Measurements from ENCODE around the gene ADGRG6. TPM values are rescaled to one million over a fixed set of nuclear protein-coding genes. Genes with fewer than 3 reads are reported as not detected.

The ADGRG6 gene
- total RNA-seq, 2 donors from 2014 or later, result 0.18 to 0.25 TPM

DNA sequence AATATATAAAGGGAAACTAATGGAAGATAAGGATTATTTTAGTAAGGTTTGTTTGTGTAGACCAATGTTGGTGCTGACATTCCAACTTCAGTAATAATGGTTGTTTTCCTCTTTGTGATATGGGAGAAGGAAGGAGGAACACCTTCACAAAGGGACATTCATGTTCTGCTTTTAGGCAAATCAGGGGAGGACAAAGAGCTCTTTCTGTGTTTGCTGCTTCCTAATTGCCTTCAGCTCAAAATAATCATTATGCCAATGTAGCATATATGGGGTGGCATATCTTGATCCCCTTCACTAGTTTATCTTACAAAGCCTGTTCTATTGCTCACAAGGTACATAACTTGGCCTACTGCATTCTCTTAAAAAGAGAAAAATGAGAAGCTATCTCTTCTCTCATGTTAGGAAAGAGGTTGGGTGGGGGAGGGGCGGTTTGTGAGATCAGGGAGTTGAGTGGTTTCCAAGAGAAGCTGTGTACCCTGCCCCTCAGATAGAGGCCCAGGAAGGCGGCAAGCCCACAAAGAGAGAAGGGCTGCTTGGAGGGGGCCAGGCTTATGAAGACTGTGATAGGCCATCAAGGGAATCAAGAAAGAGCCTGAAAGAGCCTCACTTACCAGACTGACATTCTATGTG is 4.7 kb upstream of the ADGRG6 start:
- ATAC-seq, result no peak
- H3K4me3 Mint-ChIP-seq, result no peak overlapping the region

DNA sequence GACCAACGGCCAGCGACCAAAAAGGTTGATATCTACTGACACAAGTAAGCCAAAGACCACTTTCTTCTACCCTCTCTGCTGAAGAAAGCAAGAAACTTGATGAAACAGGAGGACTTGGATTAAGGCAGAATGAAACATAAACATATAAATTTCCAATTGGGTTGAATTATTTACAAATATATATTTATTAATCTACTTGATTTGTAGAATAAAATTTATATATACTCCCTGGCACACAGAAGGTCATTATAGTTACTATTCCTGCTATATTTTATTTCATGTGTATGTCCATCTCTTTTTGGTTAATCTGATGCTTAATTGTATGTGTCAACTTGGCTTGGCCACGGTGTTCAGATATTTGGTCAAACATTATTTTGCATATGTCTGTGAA is 4.2 kb upstream of the ADGRG6 start:
- H3K4me3 Mint-ChIP-seq, result no peak overlapping the region
- H3K9me3 ChIP-seq (ENCODE audit: control insufficient read depth, low read length, poor library complexity, severe bottlenecking), result no peaks in the 10 kb centered on the region
- no peaks in the 10 kb centered on the region for H3K36me3 Mint-ChIP-seq (ENCODE audit: low read depth)
- no peak overlapping the region for H3K27ac Mint-ChIP-seq
- DNase-seq (no peak), ATAC-seq (no peak)
- H3K27me3 Mint-ChIP-seq, result peaks cover 34% of the 10 kb centered on the region
- peaks cover 5% of the 10 kb centered on the region for H3K4me1 Mint-ChIP-seq

More for the DNA sequence above, 4.7 kb upstream of the ADGRG6 start:
- H3K9me3 ChIP-seq (ENCODE audit: control insufficient read depth, low read length, poor library complexity, severe bottlenecking), result no peaks in the 10 kb centered on the region
- peaks cover 5% of the 10 kb centered on the region for H3K4me1 Mint-ChIP-seq
- no peak overlapping the region for H3K27ac Mint-ChIP-seq
- no peak for DNase-seq
- peaks cover 29% of the 10 kb centered on the region for H3K27me3 Mint-ChIP-seq
- no peaks in the 10 kb centered on the region for H3K36me3 Mint-ChIP-seq (ENCODE audit: low read depth)

DNA sequence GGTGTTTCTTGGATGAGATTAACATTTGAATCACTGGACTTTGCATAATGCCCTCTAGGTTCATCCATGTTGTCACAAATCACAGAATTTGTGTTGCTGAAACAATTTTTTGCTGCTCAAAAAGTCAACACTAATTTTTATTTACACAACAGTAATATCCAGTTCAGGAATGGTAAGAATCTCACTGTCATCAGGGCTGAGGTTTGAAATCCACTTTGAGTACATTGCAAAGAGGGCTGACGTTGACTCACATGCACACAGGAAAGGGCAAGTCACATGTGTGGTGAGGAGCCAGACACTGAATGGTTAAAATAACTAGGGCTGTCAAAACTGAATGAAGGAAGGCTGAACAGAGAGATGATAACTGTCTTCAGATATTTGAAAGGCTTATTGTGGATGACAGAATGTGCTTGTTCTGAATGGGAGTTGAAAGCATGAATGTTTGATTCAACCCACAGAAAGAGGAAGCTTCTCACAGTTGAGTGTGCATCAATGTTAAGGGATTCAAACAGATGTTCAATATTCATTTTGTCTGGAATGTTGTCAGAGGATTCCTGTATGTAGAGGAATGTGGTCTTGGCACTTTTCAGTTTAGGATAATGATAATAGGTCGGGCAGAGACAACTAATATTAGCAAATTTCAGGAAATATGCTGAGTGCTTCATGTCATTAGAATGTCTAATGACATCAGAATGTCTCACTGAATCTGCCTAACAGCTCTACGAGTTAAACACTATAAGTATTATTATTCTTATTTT is 3.6 kb upstream of the ADGRG6 start:
- Mint-ChIP-seq H3K4me1 (peaks cover 7% of the 10 kb centered on the region), H3K4me3 (no peak overlapping the region), H3K36me3 (ENCODE audit: low read depth) (no peaks in the 10 kb centered on the region), H3K27ac (no peak overlapping the region), H3K27me3 (peaks cover 34% of the 10 kb centered on the region)
- no peak for ATAC-seq
- DNase-seq, result no peak
- H3K9me3 ChIP-seq (ENCODE audit: control insufficient read depth, low read length, poor library complexity, severe bottlenecking), result no peaks in the 10 kb centered on the region

DNA sequence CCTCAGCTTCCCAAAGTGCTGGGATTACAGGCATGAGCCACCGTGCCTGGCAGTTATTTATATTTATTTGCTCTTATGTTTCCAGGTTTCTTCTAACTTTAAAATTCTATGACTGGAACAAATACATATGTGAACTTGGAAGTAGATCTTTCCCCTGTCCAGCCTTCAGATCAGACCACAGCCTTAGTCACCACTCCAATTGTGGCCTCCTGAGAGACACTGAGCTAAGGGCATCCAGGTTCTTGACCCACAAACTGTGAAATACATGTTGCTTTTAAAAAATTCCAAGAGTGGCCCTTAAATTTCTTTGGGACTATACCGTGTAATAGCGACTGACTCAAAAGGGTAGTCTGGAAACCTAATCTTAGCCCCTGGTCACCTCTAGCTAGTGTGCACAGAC is 1.5 kb upstream of the ADGRG6 start:
- Mint-ChIP-seq H3K27me3 (peaks cover 29% of the 10 kb centered on the region), H3K36me3 (ENCODE audit: low read depth) (no peaks in the 10 kb centered on the region), H3K4me3 (no peak overlapping the region), H3K27ac (no peak overlapping the region), H3K4me1 (peaks cover 7% of the 10 kb centered on the region)
- DNase-seq (no peak), ATAC-seq (no peak)
- H3K9me3 ChIP-seq (ENCODE audit: control insufficient read depth, low read length, poor library complexity, severe bottlenecking), result no peaks in the 10 kb centered on the region

DNA sequence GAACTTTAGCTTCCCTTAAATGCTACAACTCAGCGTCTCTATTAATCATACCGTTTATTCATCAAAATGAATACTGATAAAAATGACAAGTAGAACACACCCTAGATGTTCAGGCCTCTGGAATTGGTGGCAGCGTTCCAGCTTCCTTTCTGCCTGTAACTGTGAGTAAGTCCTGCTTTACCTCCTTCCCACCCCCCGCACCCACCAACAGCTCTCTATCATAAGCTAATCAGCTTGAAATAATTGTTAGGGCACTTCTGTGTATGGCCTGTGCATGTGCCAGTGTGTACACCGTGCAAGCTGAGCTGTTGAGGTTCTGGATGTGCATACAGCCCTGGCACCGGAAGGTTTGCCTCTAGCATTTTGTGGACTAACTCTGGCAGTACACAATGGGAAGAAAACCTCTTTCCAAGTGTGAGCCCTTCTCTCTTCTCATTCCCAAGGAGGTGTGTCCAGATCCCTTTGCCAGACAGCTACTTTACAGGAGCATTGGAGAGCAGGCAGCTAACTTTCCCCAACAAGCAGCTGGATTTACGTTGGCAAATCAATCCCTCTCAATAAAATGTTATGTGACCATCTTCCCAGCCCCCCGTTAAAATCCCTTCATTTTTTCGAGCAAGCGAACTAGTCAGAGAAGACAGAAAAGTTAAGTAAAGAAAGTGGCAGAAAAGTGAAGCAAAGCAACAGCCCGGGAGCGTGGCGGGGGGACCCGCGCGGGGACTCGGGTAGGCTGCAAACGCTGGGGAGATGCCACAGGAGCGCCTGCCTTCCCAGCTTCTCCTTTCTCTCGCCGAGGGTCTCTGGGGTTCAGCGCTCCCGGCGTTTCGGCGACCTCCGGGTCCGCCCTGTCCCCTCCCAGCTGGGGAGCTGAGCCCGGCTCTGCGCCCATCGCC is 803 bp upstream of the ADGRG6 start:
- peak; percentile 18 for ATAC-seq

DNA sequence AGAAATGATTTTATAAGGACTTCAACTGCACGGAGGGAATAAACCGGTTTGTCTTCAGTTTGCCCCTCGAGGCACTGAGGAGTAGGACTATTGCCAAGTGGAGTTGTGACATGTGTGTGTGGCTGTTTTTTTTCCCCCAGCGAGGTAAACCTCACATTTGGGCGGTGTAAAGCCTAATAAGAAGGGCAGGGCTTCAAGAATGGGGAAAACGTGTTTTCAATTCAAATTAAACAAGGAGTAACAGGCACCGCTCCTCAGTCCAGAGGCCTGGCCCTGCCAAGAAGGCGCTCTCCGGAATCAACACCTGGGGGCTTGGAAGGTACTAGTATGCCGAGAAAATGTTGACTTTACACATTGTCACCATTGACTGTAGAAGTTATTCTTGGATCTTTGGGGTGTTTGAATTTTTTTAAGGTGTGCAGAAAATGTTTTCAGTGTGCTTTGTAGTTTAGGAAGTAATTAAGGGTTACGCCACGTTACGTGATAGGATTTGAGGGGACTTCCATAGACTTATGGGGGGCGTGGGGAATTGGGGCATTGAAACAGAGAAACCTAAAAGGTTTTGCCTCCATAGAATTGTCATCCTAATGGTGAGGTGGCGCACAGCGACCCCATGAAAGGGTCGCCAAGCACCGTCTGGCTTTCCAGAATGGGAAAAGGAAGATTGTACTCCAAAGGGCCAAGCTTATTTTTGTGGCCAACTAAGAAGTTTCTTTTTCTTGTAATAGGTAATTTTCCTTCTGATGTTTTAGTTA is 791 bp downstream of the ADGRG6 start:
- H3K36me3 Mint-ChIP-seq (ENCODE audit: low read depth), result no peaks in the 10 kb centered on the region
- H3K27ac Mint-ChIP-seq, result no peak overlapping the region
- peak overlapping the region; percentile 84 for H3K4me3 Mint-ChIP-seq
- peaks cover 42% of the 10 kb centered on the region for H3K27me3 Mint-ChIP-seq
- DNase-seq, result no peak
- H3K9me3 ChIP-seq (ENCODE audit: control insufficient read depth, low read length, poor library complexity, severe bottlenecking), result no peaks in the 10 kb centered on the region
- peaks cover 7% of the 10 kb centered on the region for H3K4me1 Mint-ChIP-seq
- ATAC-seq, result no peak

More for the DNA sequence above, 803 bp upstream of the ADGRG6 start:
- no peak for DNase-seq
- Mint-ChIP-seq H3K27ac (no peak overlapping the region), H3K4me1 (peaks cover 7% of the 10 kb centered on the region), H3K27me3 (peaks cover 30% of the 10 kb centered on the region), H3K36me3 (ENCODE audit: low read depth) (no peaks in the 10 kb centered on the region), H3K4me3 (peak overlapping the region; percentile 84)
- H3K9me3 ChIP-seq (ENCODE audit: control insufficient read depth, low read length, poor library complexity, severe bottlenecking), result no peaks in the 10 kb centered on the region

DNA sequence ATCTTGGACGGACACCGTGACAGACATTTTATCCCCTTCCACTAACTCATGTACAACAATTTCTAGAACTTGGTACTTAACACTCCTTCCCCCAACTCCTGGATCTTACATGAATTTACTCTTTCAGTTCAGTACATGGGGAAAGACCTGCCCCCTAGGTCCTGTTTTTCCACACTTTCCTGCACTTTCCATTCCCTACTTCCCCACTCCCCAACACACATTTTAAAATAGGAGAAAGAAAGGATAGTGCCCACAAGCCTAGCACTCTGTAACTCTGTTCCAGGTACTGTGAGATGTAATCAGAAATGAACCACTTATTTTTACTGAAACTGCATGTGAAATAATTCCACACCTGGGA is 1.3 kb downstream of the ADGRG6 start:
- no peak overlapping the region for H3K27ac Mint-ChIP-seq
- no peaks in the 10 kb centered on the region for H3K36me3 Mint-ChIP-seq (ENCODE audit: low read depth)
- peaks cover 38% of the 10 kb centered on the region for H3K27me3 Mint-ChIP-seq
- ATAC-seq (no peak), DNase-seq (no peak)
- H3K4me3 Mint-ChIP-seq, result no peak overlapping the region
- H3K9me3 ChIP-seq (ENCODE audit: control insufficient read depth, low read length, poor library complexity, severe bottlenecking), result no peaks in the 10 kb centered on the region
- H3K4me1 Mint-ChIP-seq, result peaks cover 7% of the 10 kb centered on the region

DNA sequence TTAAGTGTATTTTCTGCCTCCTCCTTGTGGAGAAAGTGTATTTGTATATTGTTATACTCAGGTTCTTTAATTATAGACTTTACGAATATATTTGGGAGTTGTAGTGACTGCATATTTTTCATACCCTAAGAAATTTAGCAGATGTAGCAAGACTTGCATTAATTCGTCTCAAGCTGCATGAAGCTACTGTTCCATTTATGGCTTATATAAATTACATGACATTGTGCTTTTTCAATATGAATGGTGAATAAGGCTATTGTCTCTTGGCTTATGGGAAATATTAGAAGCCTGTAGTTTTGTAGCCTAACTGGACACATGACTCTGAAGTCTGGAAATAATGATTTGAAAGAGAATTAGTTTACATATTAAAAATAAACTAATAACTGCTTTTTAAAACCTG is 2.4 kb downstream of the ADGRG6 start:
- Mint-ChIP-seq H3K4me1 (peaks cover 9% of the 10 kb centered on the region), H3K4me3 (no peak overlapping the region), H3K27me3 (peaks cover 37% of the 10 kb centered on the region), H3K36me3 (ENCODE audit: low read depth) (no peaks in the 10 kb centered on the region), H3K27ac (no peak overlapping the region)
- ATAC-seq (no peak), DNase-seq (no peak)
- no peaks in the 10 kb centered on the region for H3K9me3 ChIP-seq (ENCODE audit: control insufficient read depth, low read length, poor library complexity, severe bottlenecking)

DNA sequence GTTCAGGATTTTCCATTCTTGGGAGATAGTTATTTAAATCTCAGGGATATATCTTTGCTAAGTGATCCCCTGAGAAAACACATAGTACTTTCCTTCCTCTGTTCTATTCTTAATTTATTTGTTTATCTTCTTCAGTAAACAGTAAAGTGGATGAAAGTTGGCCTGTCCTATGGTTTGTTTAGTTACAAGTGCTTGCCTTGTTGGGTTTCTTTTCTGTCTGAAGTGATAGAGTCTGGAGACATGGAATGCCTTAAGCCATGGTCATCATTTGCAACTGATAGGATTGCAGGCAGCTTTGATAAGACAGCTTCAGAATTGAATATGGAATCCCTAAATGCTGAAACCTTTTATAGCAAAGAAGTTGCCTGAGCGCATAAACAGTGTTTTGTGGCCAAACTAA is 4.9 kb downstream of the ADGRG6 start:
- H3K4me1 Mint-ChIP-seq, result peaks cover 7% of the 10 kb centered on the region
- no peaks in the 10 kb centered on the region for H3K9me3 ChIP-seq (ENCODE audit: control insufficient read depth, low read length, poor library complexity, severe bottlenecking)
- peaks cover 34% of the 10 kb centered on the region for H3K27me3 Mint-ChIP-seq
- peaks cover under 1% of the 10 kb centered on the region for H3K36me3 Mint-ChIP-seq (ENCODE audit: low read depth)
- no peak for ATAC-seq
- no peak overlapping the region for H3K4me3 Mint-ChIP-seq
- no peak for DNase-seq
- no peak overlapping the region for H3K27ac Mint-ChIP-seq

DNA sequence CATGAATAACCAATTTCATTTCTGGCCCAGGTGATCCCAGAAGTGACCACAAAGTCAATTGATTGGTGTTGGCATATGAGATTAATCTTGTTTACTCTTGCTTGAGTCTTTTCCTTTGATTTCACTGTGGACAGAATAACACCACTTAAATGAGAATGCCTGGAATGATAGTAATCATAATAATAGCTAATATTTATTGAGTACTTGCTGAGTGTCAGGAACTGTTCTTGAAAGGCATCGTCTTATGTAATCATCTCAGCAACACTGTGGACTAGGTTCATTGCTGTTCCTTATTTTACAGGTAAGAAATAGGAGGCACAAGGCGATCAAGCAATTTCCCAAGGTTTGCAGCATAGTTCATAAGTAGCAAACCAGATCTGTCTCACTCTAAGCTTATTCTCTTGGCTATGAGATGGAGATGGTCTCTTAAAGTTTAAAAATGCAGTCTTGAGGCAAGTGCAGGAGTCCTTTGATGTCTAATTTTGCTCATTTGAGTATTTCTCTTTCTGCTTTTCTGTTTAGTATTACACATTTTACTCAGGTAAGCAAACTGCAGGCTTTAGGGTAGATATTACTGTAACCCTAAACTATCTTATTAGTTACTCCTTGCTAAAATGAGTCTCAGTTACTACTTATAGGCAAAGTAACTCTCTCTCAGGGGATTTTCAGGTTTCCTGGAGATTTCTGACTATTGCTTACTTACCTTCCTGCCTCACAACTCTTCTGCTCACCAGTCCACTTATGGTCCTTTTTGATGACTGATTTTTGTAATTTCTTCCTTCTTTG is 6.3 kb downstream of the ADGRG6 start:
- H3K27me3 Mint-ChIP-seq, result peaks cover 25% of the 10 kb centered on the region
- peaks cover 3% of the 10 kb centered on the region for H3K36me3 Mint-ChIP-seq (ENCODE audit: low read depth)
- no peak overlapping the region for H3K27ac Mint-ChIP-seq
- DNase-seq (no peak), ATAC-seq (no peak)
- H3K9me3 ChIP-seq (ENCODE audit: control insufficient read depth, low read length, poor library complexity, severe bottlenecking), result no peaks in the 10 kb centered on the region
- no peak overlapping the region for H3K4me3 Mint-ChIP-seq
- H3K4me1 Mint-ChIP-seq, result peaks cover 3% of the 10 kb centered on the region

DNA sequence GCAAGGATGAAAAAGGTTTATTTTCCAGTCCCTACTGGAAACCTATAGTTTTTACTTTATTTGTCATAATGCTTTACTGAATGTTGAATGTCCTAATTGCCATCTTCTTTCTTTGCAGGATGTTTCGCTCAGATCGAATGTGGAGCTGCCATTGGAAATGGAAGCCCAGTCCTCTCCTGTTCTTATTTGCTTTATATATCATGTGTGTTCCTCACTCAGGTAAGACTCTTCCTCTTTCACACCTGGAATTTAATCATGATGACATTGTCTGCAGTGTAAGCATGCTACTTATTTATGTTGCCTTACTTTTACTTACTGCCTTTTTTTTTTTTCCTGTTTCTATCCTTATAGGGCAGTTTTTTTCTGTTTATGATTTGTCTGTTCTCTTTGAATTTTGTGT is 7.6 kb downstream of the ADGRG6 start:
- Mint-ChIP-seq H3K36me3 (ENCODE audit: low read depth) (peaks cover 3% of the 10 kb centered on the region), H3K4me3 (no peak overlapping the region), H3K27me3 (peaks cover 28% of the 10 kb centered on the region), H3K4me1 (peaks cover 3% of the 10 kb centered on the region), H3K27ac (peak overlapping the region; percentile 25)
- no peak for ATAC-seq
- no peaks in the 10 kb centered on the region for H3K9me3 ChIP-seq (ENCODE audit: control insufficient read depth, low read length, poor library complexity, severe bottlenecking)
- no peak for DNase-seq

DNA sequence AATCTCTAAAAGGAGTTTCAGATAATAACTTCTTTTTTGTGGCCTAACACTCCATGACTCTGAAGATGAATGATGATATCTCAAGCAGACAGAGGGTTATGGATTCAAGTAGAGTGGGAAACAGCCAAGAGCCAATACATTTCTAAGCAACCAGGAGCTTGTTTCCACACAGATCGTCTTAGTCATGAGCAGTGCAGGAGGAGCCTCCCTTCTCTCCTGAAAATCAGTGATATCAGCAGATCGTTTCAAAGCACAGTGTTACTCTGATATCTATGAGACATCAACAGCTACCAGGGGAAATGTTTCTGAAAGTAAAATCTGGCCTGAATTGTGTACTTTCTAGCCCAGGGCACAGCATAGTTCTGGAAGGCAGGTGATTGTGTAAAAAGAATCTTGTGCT is 11.5 kb downstream of the ADGRG6 start:
- DNase-seq (no peak), ATAC-seq (no peak)
- Mint-ChIP-seq H3K27me3 (peaks cover 20% of the 10 kb centered on the region), H3K27ac (no peak overlapping the region), H3K4me1 (peaks cover 3% of the 10 kb centered on the region), H3K36me3 (ENCODE audit: low read depth) (peaks cover 3% of the 10 kb centered on the region), H3K4me3 (no peak overlapping the region)
- H3K9me3 ChIP-seq (ENCODE audit: control insufficient read depth, low read length, poor library complexity, severe bottlenecking), result no peaks in the 10 kb centered on the region
